Mesenchymal stem cell (in vitro differentiated cells and primary cell): ENCODE data around the gene NOTCH2.
A peak's percentile ranks its signal among the peaks of the same experiment; 100 is the strongest.

Experiments
- DNase-seq: peaks from one replicate; pipeline ENCODE4 v3.0.0-alpha.2; 2013
- H2AFZ ChIP-seq: one replicate; pipeline ENCODE4 v1.6.1; 2013; ENCODE audit warnings: low read depth, mild to moderate bottlenecking, control low read depth, inconsistent platforms, low read length, moderate library complexity
- H2AK5ac ChIP-seq: 2 replicates; pipeline ENCODE4 v1.6.1; 2013; ENCODE audit warnings: low read length, moderate library complexity, mild to moderate bottlenecking, inconsistent platforms; ENCODE audit not compliant: severe bottlenecking
- H2BK120ac ChIP-seq: one replicate; pipeline ENCODE4 v1.6.1; 2013; ENCODE audit warnings: low read depth, mild to moderate bottlenecking, inconsistent platforms, low read length, moderate library complexity
- H2BK12ac ChIP-seq, 2 experiments: one replicate each; pipeline ENCODE4 v1.6.1; 2013; ENCODE audit warnings: inconsistent platforms in 2 of 2, low read length in 2 of 2, mild to moderate bottlenecking in 2 of 2, moderate library complexity in 2 of 2, control low read depth in 1 of 2
- H2BK15ac ChIP-seq: one replicate; pipeline ENCODE4 v1.6.1; 2013; ENCODE audit warnings: mild to moderate bottlenecking, low read depth, inconsistent platforms; ENCODE audit not compliant: poor library complexity, severe bottlenecking
- H2BK5ac ChIP-seq: 2 replicates; pipeline ENCODE4 v1.6.1; 2013; ENCODE audit warnings: low read depth, mild to moderate bottlenecking, low read length, control low read depth, inconsistent platforms; ENCODE audit not compliant: poor library complexity, severe bottlenecking
- H3K14ac ChIP-seq, 2 experiments: one replicate each; pipeline ENCODE4 v1.6.1; 2013; ENCODE audit warnings: inconsistent platforms in 2 of 2, low read length in 2 of 2, control low read depth in 1 of 2, mild to moderate bottlenecking in 1 of 2, moderate library complexity in 1 of 2
- H3K18ac ChIP-seq, 2 experiments: one replicate each; pipeline ENCODE4 v1.6.1; 2013; ENCODE audit warnings: inconsistent platforms in 2 of 2, low read length in 2 of 2, control low read depth in 1 of 2, low read depth in 1 of 2, mild to moderate bottlenecking in 1 of 2
- H3K23ac ChIP-seq, 2 experiments: one replicate each; pipeline ENCODE4 v1.6.1; 2013; ENCODE audit warnings: inconsistent platforms in 2 of 2, low read length in 2 of 2, mild to moderate bottlenecking in 2 of 2, moderate library complexity in 2 of 2, control low read depth in 1 of 2
- H3K27ac ChIP-seq: 2 replicates; pipeline ENCODE4 v1.5.1; 2013; ENCODE audit warnings: mild to moderate bottlenecking, moderate library complexity, low read length, control low read depth, inconsistent platforms; ENCODE audit not compliant: poor library complexity, severe bottlenecking
- H3K27me3 ChIP-seq, 2 experiments: 2 replicates each; pipeline versions ENCODE4 v1.6.1 to v1.7.0; 2013; ENCODE audit warnings: low read length in 2 of 2, mild to moderate bottlenecking in 2 of 2, moderate library complexity in 2 of 2, control low read depth in 1 of 2, inconsistent platforms in 1 of 2; ENCODE audit not compliant: control insufficient read depth in 1 of 2, insufficient read depth in 1 of 2
- H3K36me3 ChIP-seq, 2 experiments: 2 replicates each; pipeline versions ENCODE4 v1.6.1 to v1.7.0; 2013; ENCODE audit warnings: low read length in 2 of 2, control low read depth in 1 of 2, inconsistent platforms in 1 of 2, low read depth in 1 of 2, mild to moderate bottlenecking in 1 of 2; ENCODE audit not compliant: insufficient read depth in 2 of 2, control insufficient read depth in 1 of 2
- H3K4ac ChIP-seq, 2 experiments: one replicate each; pipeline ENCODE4 v1.6.1; 2013; ENCODE audit warnings: inconsistent platforms in 2 of 2, low read length in 2 of 2, mild to moderate bottlenecking in 2 of 2, moderate library complexity in 2 of 2, control low read depth in 1 of 2, low read depth in 1 of 2
- H3K4me1 ChIP-seq: 2 replicates; pipeline ENCODE4 v1.6.1; 2013; ENCODE audit warnings: low read depth, low read length, control low read depth; ENCODE audit not compliant: control insufficient read depth, insufficient read depth
- H3K4me2 ChIP-seq: 2 replicates; pipeline ENCODE4 v1.6.1; 2013; ENCODE audit warnings: low read length, mild to moderate bottlenecking, inconsistent platforms; ENCODE audit not compliant: poor library complexity, severe bottlenecking
- H3K4me3 ChIP-seq, 2 experiments: 2 replicates each; pipeline versions ENCODE4 v1.5.1 to v1.7.0; 2013; ENCODE audit warnings: low read length in 2 of 2, mild to moderate bottlenecking in 2 of 2, control low read depth in 1 of 2, low read depth in 1 of 2; ENCODE audit not compliant: insufficient read depth in 1 of 2
- H3K79me1 ChIP-seq: replicated peaks from 2 replicates; pipeline ENCODE4 v1.6.1; 2013; ENCODE audit warnings: mild to moderate bottlenecking, control low read depth, low read length, inconsistent platforms; ENCODE audit not compliant: poor library complexity, severe bottlenecking
- H3K9ac ChIP-seq: 2 replicates; pipeline ENCODE4 v1.7.0; 2013; ENCODE audit warnings: mild to moderate bottlenecking, low read length, moderate library complexity
- H3K9me3 ChIP-seq: 2 replicates; pipeline ENCODE4 v1.7.0; 2013; ENCODE audit warnings: mild to moderate bottlenecking, low read length; ENCODE audit not compliant: control insufficient read depth
- H4K8ac ChIP-seq: one replicate; pipeline ENCODE4 v1.6.1; 2013; ENCODE audit warnings: inconsistent platforms, mild to moderate bottlenecking, low read length, moderate library complexity
- H4K91ac ChIP-seq: one replicate; pipeline ENCODE4 v1.6.1; 2013; ENCODE audit warnings: mild to moderate bottlenecking, low read length, inconsistent platforms
- WGBS: methylation state at CpG from one replicate; pipeline ENCODE4 v1.1.7; 2013; ENCODE audit warnings: mixed read lengths; 5-methylcytosine and 5-hydroxymethylcytosine counted together

Gene NOTCH2

GRCh38 chr1:119968601-119969000 lies 100.9 kb downstream of the NOTCH2 start:
- Histone ChIP-seq H2AFZ (no peak overlapping the region), H2BK15ac (no peak overlapping the region), H2AK5ac (no peak overlapping the region), H3K36me3 (peaks cover 19 to 83% of the 10 kb centered on the region in 2 experiments), H4K8ac (no peak overlapping the region), H3K9ac (no peak overlapping the region), H4K91ac (no peak overlapping the region), H3K4me3 (no peak overlapping the region), H2BK120ac (no peak overlapping the region), H3K9me3 (no peaks in the 10 kb centered on the region), H2BK12ac (no peak overlapping the region), H3K4ac (no peak overlapping the region), H3K79me1 (peaks cover 19% of the 10 kb centered on the region), H3K18ac (no peak overlapping the region), H3K14ac (no peak overlapping the region), H3K4me2 (no peak overlapping the region), H3K27ac (no peak overlapping the region), H3K23ac (no peak overlapping the region), H3K4me1 (peaks cover 7% of the 10 kb centered on the region), H2BK5ac (no peak overlapping the region), H3K27me3 (no peaks in the 10 kb centered on the region)
- WGBS: 92% methylated on average over 1 of the region's 1 CpG
- DNase-seq: no peak

GRCh38 chr1:119968068-119968492 lies 101.4 kb downstream of the NOTCH2 start:
- H4K91ac ChIP-seq: no peak overlapping the region
- no peak overlapping the region for H2BK12ac ChIP-seq
- no peak overlapping the region for H2BK5ac ChIP-seq
- H3K4ac ChIP-seq: no peak overlapping the region
- H3K4me1 ChIP-seq: peaks cover 7% of the 10 kb centered on the region
- no peak overlapping the region for H3K27ac ChIP-seq
- H3K4me2 ChIP-seq: no peak overlapping the region
- H3K18ac ChIP-seq: no peak overlapping the region
- no peak overlapping the region for H4K8ac ChIP-seq
- H3K14ac ChIP-seq: no peak overlapping the region
- no peaks in the 10 kb centered on the region for H3K9me3 ChIP-seq
- DNase-seq: peak; percentile 59
- H2BK15ac ChIP-seq: no peak overlapping the region
- peaks cover 20% of the 10 kb centered on the region for H3K79me1 ChIP-seq
- no peak overlapping the region for H2AFZ ChIP-seq
- 93% methylated on average over 1 of the region's 1 CpG for WGBS
- no peak overlapping the region for H3K23ac ChIP-seq
- no peak overlapping the region for H3K4me3 ChIP-seq
- no peaks in the 10 kb centered on the region for H3K27me3 ChIP-seq
- no peak overlapping the region for H3K9ac ChIP-seq
- H2AK5ac ChIP-seq: no peak overlapping the region
- peaks cover 23 to 85% of the 10 kb centered on the region in 2 experiments for H3K36me3 ChIP-seq
- no peak overlapping the region for H2BK120ac ChIP-seq

- H3K4ac ChIP-seq: no peak overlapping the region
- no peak overlapping the region for H3K14ac ChIP-seq
- peaks cover 23 to 90% of the 10 kb centered on the region in 2 experiments for H3K36me3 ChIP-seq
- H2BK12ac ChIP-seq: no peak overlapping the region
- H3K79me1 ChIP-seq: peaks cover 22% of the 10 kb centered on the region
- H2BK15ac ChIP-seq: no peak overlapping the region
- no peak overlapping the region for H2BK5ac ChIP-seq
- H2BK120ac ChIP-seq: no peak overlapping the region
- no peaks in the 10 kb centered on the region for H3K27me3 ChIP-seq
- 100% methylated on average over 2 of the region's 2 CpGs for WGBS
- no peak overlapping the region for H3K4me3 ChIP-seq
- H3K23ac ChIP-seq: no peak overlapping the region
- H3K27ac ChIP-seq: no peak overlapping the region
- H3K4me2 ChIP-seq: no peak overlapping the region
- H3K9ac ChIP-seq: peak overlapping the region; percentile 34
- H2AK5ac ChIP-seq: no peak overlapping the region
- H4K8ac ChIP-seq: no peak overlapping the region
- H3K9me3 ChIP-seq: no peaks in the 10 kb centered on the region
- DNase-seq: no peak
- no peak overlapping the region for H3K18ac ChIP-seq
- H3K4me1 ChIP-seq: peaks cover 7% of the 10 kb centered on the region
- no peak overlapping the region for H4K91ac ChIP-seq
- no peak overlapping the region for H2AFZ ChIP-seq
These were observed 102.8 kb downstream of the NOTCH2 start for GRCh38 chr1:119966681-119967080.

- Histone ChIP-seq H2BK120ac (no peak overlapping the region), H2BK12ac (no peak overlapping the region), H3K27me3 (no peaks in the 10 kb centered on the region), H3K18ac (no peak overlapping the region), H2AK5ac (no peak overlapping the region), H2AFZ (no peak overlapping the region), H3K23ac (no peak overlapping the region), H4K8ac (no peak overlapping the region), H3K4me2 (no peak overlapping the region), H3K79me1 (peaks cover 18% of the 10 kb centered on the region), H3K4me3 (no peak overlapping the region), H2BK5ac (no peak overlapping the region), H3K9me3 (no peaks in the 10 kb centered on the region), H3K4ac (no peak overlapping the region), H3K4me1 (peaks cover 7% of the 10 kb centered on the region), H3K9ac (peak overlapping the region; percentile 34), H3K14ac (no peak overlapping the region), H4K91ac (no peak overlapping the region), H2BK15ac (no peak overlapping the region), H3K36me3 (peaks cover 18 to 87% of the 10 kb centered on the region in 2 experiments), H3K27ac (no peak overlapping the region)
- WGBS: 89% methylated on average over 4 of the region's 4 CpGs
- DNase-seq: peak; percentile 27
These were observed 103.4 kb downstream of the NOTCH2 start for GRCh38 chr1:119966020-119966419.
